GM19351 (cell line): ENCODE results near the gene CSNK1D.

Experiments used
- ATAC-seq: cut with Tn5 transposase; IDR thresholded peaks from one replicate; pipeline ENCODE4 v1.9.1; 2021; ENCODE audit warnings: mild to moderate bottlenecking, moderate library complexity; ENCODE audit not compliant: unreplicated experiment

CSNK1D gene

GRCh38 chr17:82273327-82274133 is at the start of gene CSNK1D:
TSS of gene CSNK1D (minus strand) at chr17:82273700. CDS start at chr17:82273381, 319 bp downstream.
- peak; percentile 83 for ATAC-seq

GRCh38 chr17:82322526-82323453 is 49.3 kb upstream of the CSNK1D start:
- no peak for ATAC-seq

GRCh38 chr17:82321947-82322466 is 48.5 kb upstream of the CSNK1D start:
- no peak for ATAC-seq

- ATAC-seq = no peak
Measured at GRCh38 chr17:82320956-82321927, 47.7 kb upstream of the CSNK1D start.

GRCh38 chr17:82320140-82320840 is 46.8 kb upstream of the CSNK1D start:
- ATAC-seq = no peak

- ATAC-seq = no peak
Measured at GRCh38 chr17:82319619-82320062, 46.1 kb upstream of the CSNK1D start.

- ATAC-seq = no peak
Measured at GRCh38 chr17:82318772-82319606, 45.5 kb upstream of the CSNK1D start.

- ATAC-seq = no peak
Measured at GRCh38 chr17:82318169-82318498, 44.6 kb upstream of the CSNK1D start.

GRCh38 chr17:82317394-82318168 is 44.1 kb upstream of the CSNK1D start, which contains the start of gene CD7:
TSS of gene CD7 (minus strand) at chr17:82317608. CDS start at chr17:82317495, 113 bp downstream.
- ATAC-seq = no peak

GRCh38 chr17:82316651-82317393 is 43.3 kb upstream of the CSNK1D start:
- no peak for ATAC-seq

GRCh38 chr17:82315703-82316358 is 42.3 kb upstream of the CSNK1D start:
- no peak for ATAC-seq

- no peak for ATAC-seq
Measured at GRCh38 chr17:82314727-82315605, 41.5 kb upstream of the CSNK1D start.

GRCh38 chr17:82314012-82314726 is 40.7 kb upstream of the CSNK1D start:
- ATAC-seq = no peak

- no peak for ATAC-seq
Measured at GRCh38 chr17:82313195-82314011, 39.9 kb upstream of the CSNK1D start.
